ENCODE results near the gene RCC1. TPM values are rescaled to one million over a fixed set of nuclear protein-coding genes. Genes with fewer than 3 reads are reported as not detected.
A peak's percentile ranks its signal among the peaks of the same experiment; 100 is the strongest.
"Not testable (repeated sequence)": the region's sequence is repeated elsewhere in the genome, so short reads cannot be mapped to it uniquely, and the experiment has no call there.

RCC1 gene
- total RNA-seq, 2 donors from 2014 or later = 7.3 to 10.8 TPM

DNA sequence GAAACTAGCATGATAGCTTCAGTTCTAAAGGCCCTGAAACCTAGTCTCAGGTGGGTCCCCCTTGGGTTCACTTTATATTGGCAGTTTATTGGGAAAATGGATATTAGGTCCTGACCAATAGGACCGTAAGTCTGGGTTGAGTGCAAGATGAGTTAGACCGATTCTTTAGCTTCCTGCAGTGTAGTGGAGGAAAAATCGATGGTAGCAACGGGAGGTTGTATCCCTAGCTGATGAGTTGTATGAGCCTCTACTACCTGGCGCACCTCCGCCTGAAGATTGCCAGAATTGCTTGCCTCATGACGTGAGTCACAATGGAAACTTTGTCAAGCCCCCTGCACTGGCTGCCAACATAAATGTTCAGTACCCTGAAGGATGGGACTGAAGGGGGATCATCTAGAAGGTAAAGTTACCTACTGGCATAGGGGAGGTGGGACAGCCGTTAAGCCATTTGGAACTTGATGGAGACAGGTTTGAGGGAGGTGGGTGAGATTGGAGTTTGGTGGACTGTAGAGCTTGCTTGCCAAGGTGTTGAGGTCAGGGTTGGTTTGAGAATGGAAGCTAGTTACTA lies 3.9 kb downstream of the RCC1 start:
- no peak for ATAC-seq
- no peak for DNase-seq
- intact Hi-C loops (cut with DNase I) = no loop called here

DNA sequence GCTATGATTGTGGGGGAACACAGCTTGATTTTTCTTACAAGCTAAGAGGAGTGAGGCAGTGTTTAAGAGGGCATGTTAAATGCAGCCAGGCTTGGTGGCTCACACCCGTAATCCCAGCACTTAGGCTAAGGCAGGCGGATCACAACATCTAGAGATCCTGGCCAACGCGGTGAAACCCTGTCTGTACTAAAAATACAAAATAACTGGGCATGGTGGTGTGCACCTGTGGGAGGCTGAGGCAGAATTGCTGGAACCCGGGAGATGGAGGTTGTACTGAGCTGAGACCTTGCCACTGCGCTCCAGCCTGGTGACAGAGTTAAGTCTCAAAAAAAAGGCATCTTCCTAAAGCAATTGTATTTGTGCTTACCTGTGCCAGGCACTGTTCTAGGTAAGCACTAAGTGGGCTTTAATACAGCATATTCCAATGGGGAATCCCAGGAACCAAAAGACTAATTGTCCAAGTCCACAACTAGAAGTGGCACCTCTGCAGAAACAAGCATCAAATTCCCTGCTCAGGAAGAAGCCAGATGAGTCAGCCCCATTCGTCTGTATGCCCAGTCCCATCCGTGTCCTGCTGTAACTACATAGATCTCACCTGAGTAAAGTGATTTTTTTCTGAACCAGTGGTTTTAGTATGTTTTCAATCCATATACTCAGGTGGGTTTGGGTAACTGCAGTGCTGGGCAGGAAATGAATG lies 4.6 kb downstream of the RCC1 start:
- intact Hi-C loops (cut with DNase I) = no loop called here
- no peak for DNase-seq

GRCh38 chr1:28510970-28511440 lies 5.2 kb downstream of the RCC1 start:
- intact Hi-C loops (cut with DNase I) = no loop called here
- DNase-seq = no peak
- no peak for ATAC-seq

More for the DNA sequence above, 4.6 kb downstream of the RCC1 start:
- no peak for ATAC-seq

DNA sequence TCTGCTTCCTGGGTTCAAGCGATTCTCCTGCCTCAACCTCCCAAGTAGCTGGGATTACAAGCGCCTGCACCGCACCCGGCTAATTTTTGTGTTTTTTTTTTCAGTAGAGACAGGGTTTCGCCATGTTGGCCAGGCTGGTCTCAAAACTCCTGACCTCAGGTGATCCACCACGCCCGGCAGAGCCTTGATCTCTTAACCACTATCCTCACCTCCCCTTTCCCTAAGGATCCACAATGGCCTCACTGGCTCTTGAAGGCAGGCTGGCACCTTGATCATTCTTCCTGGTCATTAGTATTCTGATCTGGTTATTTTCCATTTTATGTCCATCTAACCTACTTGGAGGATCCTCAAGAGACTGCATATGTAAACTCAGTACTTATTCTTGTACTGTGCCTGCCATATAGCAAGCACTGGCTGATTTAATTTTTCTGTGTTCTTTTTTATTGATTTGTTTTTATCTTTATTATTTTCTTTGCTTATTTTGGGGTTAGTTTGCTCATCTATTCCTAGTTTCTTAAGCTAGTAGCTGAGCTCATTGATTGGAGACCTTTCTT lies 6.3 kb downstream of the RCC1 start:
- no peak for DNase-seq
- ATAC-seq = no peak
- intact Hi-C loops (cut with DNase I) = no loop called here

GRCh38 chr1:28514445-28514933 lies 8.6 kb downstream of the RCC1 start:
- intact Hi-C loops (cut with DNase I); ATAC-seq; DNase-seq: not testable (repeated sequence)

DNA sequence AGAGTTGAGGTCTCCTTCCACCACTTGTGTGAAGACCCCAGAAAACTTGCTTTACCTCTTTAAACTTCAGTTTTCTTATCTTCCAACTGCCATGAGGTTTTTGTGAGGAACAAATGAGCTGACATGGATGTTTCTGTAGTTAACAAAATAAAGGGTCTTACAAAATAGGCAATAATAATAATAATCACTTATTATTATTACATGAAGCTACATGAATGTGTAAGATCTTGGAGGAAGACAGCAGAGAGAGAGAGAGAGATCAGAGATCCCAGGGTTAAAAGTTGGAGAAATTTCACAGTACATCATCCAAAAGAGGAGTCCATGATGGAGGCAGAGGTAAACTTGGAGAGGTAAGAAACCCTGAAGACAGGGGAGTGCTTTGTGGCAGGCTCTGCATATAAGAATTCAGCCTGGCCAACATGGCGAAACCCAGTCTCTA lies 10.7 kb downstream of the RCC1 start:
- ATAC-seq = no peak

GRCh38 chr1:28517649-28517999 lies 11.8 kb downstream of the RCC1 start:
- ATAC-seq (peak in 1 of 2 donors; percentile 14), DNase-seq (no peak)
- intact Hi-C loops (cut with DNase I) = loop anchor here (5.0 kb wide), 2 partner anchors 85 to 360 kb away; no protein-coding TSS in a partner anchor

More for the DNA sequence above, 10.7 kb downstream of the RCC1 start:
- intact Hi-C loops (cut with DNase I) = loop anchor here (5.0 kb wide), 2 partner anchors 86 to 361 kb away; no protein-coding TSS in a partner anchor
- no peak for DNase-seq

GRCh38 chr1:28518000-28518744 lies 12.3 kb downstream of the RCC1 start:
- ATAC-seq = peak; percentile 91 to 95
- intact Hi-C loops (cut with DNase I) = loop anchor here (2.0 to 5.0 kb wide), 3 partner anchors 84 to 359 kb away; no protein-coding TSS in a partner anchor
- peak; percentile 94 for DNase-seq

DNA sequence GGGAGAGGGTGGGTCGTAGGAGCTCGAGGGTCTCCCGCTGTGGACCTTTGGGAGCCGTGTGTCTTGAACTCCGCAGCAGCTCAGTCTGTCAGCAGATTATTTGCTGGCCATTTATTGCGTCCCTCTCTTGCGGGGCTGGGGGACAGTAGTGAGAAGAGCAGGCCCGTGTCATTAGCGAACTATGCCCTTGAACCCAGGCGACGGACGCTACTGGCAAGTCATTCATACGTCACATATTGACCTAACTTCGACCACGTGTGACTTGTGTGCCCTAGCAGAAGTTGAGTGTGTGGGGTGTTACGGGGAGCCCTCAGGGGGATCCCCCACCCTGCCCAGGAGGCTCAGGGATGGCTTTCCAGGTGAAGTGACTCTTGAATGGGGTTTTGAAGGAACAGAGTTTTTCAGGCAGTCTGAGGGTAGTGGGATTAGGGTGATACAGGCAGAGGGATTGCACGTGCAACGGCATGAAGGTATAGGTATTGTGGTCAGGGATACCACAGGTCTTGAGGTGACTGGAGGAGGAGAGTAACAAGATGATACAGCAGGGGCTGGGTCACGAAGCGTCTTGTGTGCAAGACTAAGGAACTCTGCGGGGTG lies 13.0 kb downstream of the RCC1 start:
- intact Hi-C loops (cut with DNase I) = loop anchor here (2.0 to 5.0 kb wide), 3 partner anchors 83 to 358 kb away; no protein-coding TSS in a partner anchor
- no peak for ATAC-seq
- no peak for DNase-seq

GRCh38 chr1:28519946-28520725 lies 14.3 kb downstream of the RCC1 start:
- intact Hi-C loops (cut with DNase I) = loop anchor here (2.0 to 5.0 kb wide), 3 partner anchors 82 to 357 kb away; no protein-coding TSS in a partner anchor
- ATAC-seq (no peak), DNase-seq (no peak)

- DNase-seq; ATAC-seq; intact Hi-C loops (cut with DNase I): not testable (repeated sequence)
Observed at GRCh38 chr1:28520796-28521195, 15.0 kb downstream of the RCC1 start.

GRCh38 chr1:28521502-28522164 lies 15.8 kb downstream of the RCC1 start:
- ATAC-seq = no peak
- intact Hi-C loops (cut with DNase I) = no loop called here
- DNase-seq = no peak

- DNase-seq; intact Hi-C loops (cut with DNase I); ATAC-seq: not testable (repeated sequence)
Observed at GRCh38 chr1:28522537-28522936, 16.7 kb downstream of the RCC1 start.

- intact Hi-C loops (cut with DNase I); DNase-seq; ATAC-seq: not testable (repeated sequence)
Observed at GRCh38 chr1:28525002-28525642, 19.3 kb downstream of the RCC1 start.

- intact Hi-C loops (cut with DNase I) = no loop called here
- DNase-seq = no peak
- ATAC-seq = no peak
Observed at GRCh38 chr1:28526886-28527285, 21.0 kb downstream of the RCC1 start.

DNA sequence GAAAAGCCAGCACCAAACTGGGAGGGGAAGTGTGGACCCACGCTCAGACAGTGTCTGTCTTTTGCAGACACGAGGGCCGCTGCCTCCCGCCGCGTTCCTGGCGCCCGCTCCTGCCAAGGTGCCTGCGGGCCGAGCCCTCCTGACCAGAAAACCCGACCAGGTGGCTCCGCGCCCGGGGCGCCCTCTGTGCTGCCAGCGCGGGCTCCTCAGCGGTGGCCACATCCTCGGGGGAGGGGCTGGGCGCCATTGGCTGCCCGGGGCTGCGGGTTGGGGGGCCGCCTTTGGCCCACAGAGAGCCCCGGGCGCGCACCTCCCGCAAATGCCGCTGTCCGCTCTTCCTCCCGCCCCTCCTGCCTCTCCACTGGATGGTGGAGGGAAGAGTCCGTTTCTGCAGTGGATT lies 24.6 kb downstream of the RCC1 start:
- DNase-seq = no peak
- intact Hi-C loops (cut with DNase I) = no loop called here
- ATAC-seq = no peak

GRCh38 chr1:28534671-28535070 lies 28.8 kb downstream of the RCC1 start:
- intact Hi-C loops (cut with DNase I) = no loop called here
- ATAC-seq = no peak

More at GRCh38 chr1:28534671-28535070, 28.8 kb downstream of the RCC1 start:
- no peak for DNase-seq

Measured in left cardiac atrium (tissue), 4 donors.